K562 (cell line): Measurements from ENCODE around the gene VMP1. TPM values are rescaled to one million over a fixed set of nuclear protein-coding genes. Genes with fewer than 3 reads are reported as not detected.
"Not testable (repeated sequence)": the region's sequence is repeated elsewhere in the genome, so short reads cannot be mapped to it uniquely, and the experiment has no call there.

Experiments
- ATAC-seq: fragments of 200-7000 bp; cut with Tn5 transposase; 3 replicates; pipeline ENCODE4 v1.9.1; 2020; ENCODE audit warnings: moderate library complexity
- BruUV-seq: library from RNA; stranded (reverse); fragments of 400-500 nt; replicated peaks from 2 replicates; lab custom pipeline; 2021; lab: Mats Ljungman, UMichigan
- CTCF ChIA-PET: fragments of 300-600 bp; formaldehyde crosslinking; extraction: SDS; loops from one replicate; lab custom pipeline; 2021; ENCODE audit warnings: low intra/inter-chr PET ratio; lab: Yijun Ruan, JAX
- POLR2A ChIA-PET: fragments of 300-600, 350-650 bp; sonication (Branson Sonifier 250); formaldehyde crosslinking; extraction: SDS; loops from one replicate; lab custom pipeline; 2021; ENCODE audit warnings: antibody characterized with exemption, inconsistent platforms; lab: Yijun Ruan, JAX
- DNase-seq, 4 experiments: peaks; one replicate each; pipeline versions ENCODE4 v3.0.0 to v3.0.0-alpha.2; 2011 to 2018; ENCODE audit warnings: low spot score in 3 of 4, mixed read lengths in 3 of 4; ENCODE audit errors: extremely low read depth in 1 of 4
- FAIRE-seq: peaks from 2 replicates; lab custom pipeline; 2011; peaks lifted over from hg19 to GRCh38; lab: Jason Lieb, UNC
- H2AFZ ChIP-seq: 2 replicates; pipeline ENCODE4 v1.6.0; 2011; ENCODE audit warnings: low read depth, low read length, control low read depth, inconsistent platforms
- H3K27ac ChIP-seq: fragments of 200-600 bp; 3 replicates; pipeline ENCODE4 v1.8.0; 2011; ENCODE audit warnings: low read depth, mild to moderate bottlenecking, control low read depth, inconsistent platforms, low read length, moderate library complexity, mixed read lengths; ENCODE audit errors: extremely low read depth
- H3K27me3 ChIP-seq, 2 experiments: fragments of 300-600 bp in 1 of 2; 2 replicates in 1 of 2; 3 replicates in 1 of 2; pipeline versions ENCODE4 v1.6.0 to v1.8.0; 2011; ENCODE audit warnings: inconsistent platforms in 2 of 2, low read length in 2 of 2, mild to moderate bottlenecking in 1 of 2, mixed read lengths in 1 of 2, moderate library complexity in 1 of 2; ENCODE audit not compliant: control insufficient read depth in 2 of 2, insufficient read depth in 2 of 2
- H3K36me3 ChIP-seq: fragments of 300-600 bp; 3 replicates; pipeline ENCODE4 v1.8.0; 2011; ENCODE audit warnings: mild to moderate bottlenecking, low read length, inconsistent platforms; ENCODE audit not compliant: control insufficient read depth, insufficient read depth
- H3K4me1 ChIP-seq, 2 experiments: fragments of 200-600 bp in 1 of 2; replicated peaks in 1 of 2; 2 replicates in 1 of 2; 3 replicates in 1 of 2; pipeline versions ENCODE4 v1.5.1 to v1.8.0; 2011; ENCODE audit warnings: inconsistent platforms in 2 of 2, low read length in 2 of 2, mild to moderate bottlenecking in 1 of 2, mixed read lengths in 1 of 2, moderate library complexity in 1 of 2; ENCODE audit not compliant: control insufficient read depth in 2 of 2, insufficient read depth in 2 of 2
- H3K4me2 ChIP-seq: 2 replicates; pipeline ENCODE4 v1.6.1; 2011; ENCODE audit warnings: low read length, control low read depth, inconsistent platforms, mixed read lengths; ENCODE audit not compliant: insufficient read depth
- H3K4me3 ChIP-seq: fragments of 200-600 bp; sonication (generic), shearing (Covaris generic); 2 replicates; pipeline ENCODE4 v1.5.1; 2016; ENCODE audit warnings: control low read depth, inconsistent platforms
- H3K79me2 ChIP-seq: fragments of 200-600 bp; 3 replicates; pipeline ENCODE4 v1.8.0; 2011; ENCODE audit warnings: low read length, inconsistent platforms; ENCODE audit not compliant: control insufficient read depth, insufficient read depth
- H3K9ac ChIP-seq, 2 experiments: 2 replicates each; pipeline versions ENCODE4 v1.6.0 to v1.6.1; 2011; ENCODE audit warnings: low read depth in 2 of 2, low read length in 2 of 2, control low read depth in 1 of 2, inconsistent platforms in 1 of 2, mild to moderate bottlenecking in 1 of 2, mixed read lengths in 1 of 2; ENCODE audit not compliant: insufficient read depth in 1 of 2
- H3K9me1 ChIP-seq: one replicate; pipeline ENCODE4 v1.6.0; 2011; ENCODE audit warnings: inconsistent platforms, mild to moderate bottlenecking, low read length, moderate library complexity; ENCODE audit not compliant: control insufficient read depth, insufficient read depth
- H3K9me3 ChIP-seq: replicated peaks from 2 replicates; pipeline ENCODE4 v1.5.1; 2011; ENCODE audit warnings: low read depth, low read length, inconsistent platforms; ENCODE audit not compliant: control insufficient read depth, insufficient read depth
- H4K20me1 ChIP-seq: replicated peaks from 2 replicates; pipeline ENCODE4 v1.6.1; 2011; ENCODE audit warnings: low read length, inconsistent platforms, mixed read lengths; ENCODE audit not compliant: control insufficient read depth, insufficient read depth
- AFF1 ChIP-seq, 2 experiments: fragments of 450-650 bp; IDR thresholded peaks; 2 replicates each; pipeline ENCODE4 v1.6.1; 2018; ENCODE audit warnings: mild to moderate bottlenecking in 2 of 2, low read depth in 1 of 2; ENCODE audit not compliant: partially characterized antibody in 2 of 2
- CXXC5 ChIP-seq: fragments of 250-450 bp; sonication (Bioruptor Pico); IDR thresholded peaks from 2 replicates; pipeline ENCODE4 v1.8.0; 2022; ENCODE audit warnings: inconsistent platforms, mild to moderate bottlenecking, moderate library complexity
- SMAD4 ChIP-seq: fragments of 250-450 bp; sonication (Bioruptor Pico); conservative IDR thresholded peaks from 2 replicates; pipeline ENCODE4 v1.8.0; 2021; ENCODE audit warnings: inconsistent platforms, mild to moderate bottlenecking, moderate library complexity
- ZBTB11 ChIP-seq, 3 experiments: fragments of 200-800 bp in 1 of 3; fragments of 250-450 bp in 1 of 3; fragments of 450-650 bp in 1 of 3; sonication (Bioruptor Pico) in 1 of 3; sonication (Bioruptor generic) in 1 of 3; formaldehyde crosslinking in 1 of 3; IDR thresholded peaks; 2 replicates each; pipeline versions ENCODE4 v1.6.1 to v1.8.0; 2016 to 2022; ENCODE audit warnings: mild to moderate bottlenecking in 2 of 3, missing genetic modification characterization in 2 of 3, missing compliant biosample characterization in 1 of 3, moderate library complexity in 1 of 3
- WGBS: fragments of 100-300 bp; shearing (Covaris generic); methylation state at CpG from one replicate; pipeline ENCODE4 v1.1.6; 2016; ENCODE audit warnings: low coverage, mixed read lengths; ENCODE audit not compliant: insufficient coverage; ENCODE audit errors: missing lambda C conversion rate; 5-methylcytosine and 5-hydroxymethylcytosine counted together
- in situ Hi-C: fragments of 300-500 bp; cut with MboI; formaldehyde crosslinking; loops from 4 replicates; pipeline ENCODE4 v1.15.0; 2018; ENCODE audit warnings: inconsistent platforms, mixed read lengths
- intact Hi-C: fragments of 100-400 bp; cut with micrococcal nuclease; formaldehyde crosslinking; loops from 2 replicates; pipeline ENCODE4 v1.14.2; 2022
- polyA plus RNA-seq, 8 experiments: library from polyadenylated mRNA; depleted of rRNA in 4 of 8; stranded (reverse) in 5 of 8; unstranded in 3 of 8; fragments of >200 nt; fragmentation: Nextera tagmentation in 2 of 8; fragmentation: Illumina TruSeq in 1 of 8; extraction: Ambion mirVana in 2 of 8; extraction: Trizol in 1 of 8; gene quantifications; 2 replicates each; pipeline versions ENCODE4 v1.2.1 to v1.2.3, GENCODE V29; 2011 to 2014; ENCODE audit warnings: inconsistent platforms in 1 of 8, missing spikeins in 1 of 8
- total RNA-seq, 7 experiments: library from RNA; depleted of rRNA in 6 of 7; stranded (reverse); fragments of >200 nt in 6 of 7; fragmentation: Illumina TruSeq in 2 of 7; extraction: Trizol in 2 of 7; gene quantifications; 2 replicates each; pipeline versions ENCODE4 v1.2.1 to v1.2.3, GENCODE V29; 2011 to 2021; ENCODE audit warnings: low replicate concordance in 1 of 7

The VMP1 gene
- total and polyA plus RNA-seq, 9 of the 15 experiments (the other 6 are each of a cell fraction or from before 2014, with no cell fraction given): 123 to 304 (median 151) TPM

DNA sequence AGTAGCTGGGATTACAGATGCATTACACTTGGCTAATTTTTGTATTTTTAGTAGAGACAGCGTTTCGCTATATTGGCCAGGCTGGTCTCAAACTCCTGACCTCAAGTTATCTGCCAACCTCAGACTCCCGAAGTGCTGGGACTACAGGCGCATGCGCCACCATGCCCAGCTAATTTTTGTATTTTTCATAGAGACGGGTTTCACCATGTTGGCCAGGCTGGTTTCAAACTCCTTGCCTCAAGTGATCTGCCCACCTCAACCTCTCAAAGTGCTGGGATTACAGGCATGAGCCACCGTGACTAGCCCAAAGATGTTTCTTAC lies 145.4 kb downstream of the VMP1 start:
- BruUV-seq, H3K9ac ChIP-seq, DNase-seq, H3K4me1 ChIP-seq, H3K79me2 ChIP-seq, H3K4me2 ChIP-seq, intact Hi-C loops, FAIRE-seq: not testable (repeated sequence)
- WGBS: 91% methylated on average over 7 of the region's 7 CpGs
- peak overlapping the region; percentile 37; the same call in 2 of the 3 replicates for H3K27ac ChIP-seq
- peak in 1 of 2 experiments; percentile 13 for TF ChIP-seq AFF1 (IDR thresholded peaks at IDR 0.05; ENCODE audit: low read depth in 1 of 2, partially characterized antibody in 2 of 2)
- TF ChIP-seq CXXC5: 0 out of 2 replicates have a peak, but pooled peaks have one; percentile 7
- TF ChIP-seq ZBTB11 (CRISPR knock-in tag; IDR thresholded peaks at IDR 0.05): peak in 1 of 3 experiments; percentile 58; a peak in 1 of 6 replicates
- 0 out of 2 replicates have a peak, but pooled peaks have one; percentile 11 for TF ChIP-seq SMAD4 (CRISPR knock-in tag)
- TF ChIP-seq, all 486 proteins: peak for 4; not testable (repeated sequence) for 482
- in situ Hi-C loops, H4K20me1 ChIP-seq, H3K9me3 ChIP-seq, ATAC-seq, H3K9me1 ChIP-seq, H3K4me3 ChIP-seq, H3K27me3 ChIP-seq, H3K36me3 ChIP-seq: not testable (repeated sequence)
- peak overlapping the region; percentile 66 for H2AFZ ChIP-seq
- ChIA-PET CTCF (interaction anchor here (0.6 to 0.8 kb wide), 2 partner anchors 109 to 139 kb away, joined by 3 to 5 read pairs; no protein-coding TSS in a partner anchor), POLR2A (interaction anchor here (0.7 to 0.9 kb wide), 2 partner anchors 9 to 14 kb away, joined by 3 read pairs; no protein-coding TSS in a partner anchor)
